Measurements from ENCODE around the gene RNLS.
A peak's percentile ranks its signal among the peaks of the same experiment; 100 is the strongest.
"Not testable (repeated sequence)": the region's sequence is repeated elsewhere in the genome, so short reads cannot be mapped to it uniquely, and the experiment has no call there.

Gene RNLS

DNA sequence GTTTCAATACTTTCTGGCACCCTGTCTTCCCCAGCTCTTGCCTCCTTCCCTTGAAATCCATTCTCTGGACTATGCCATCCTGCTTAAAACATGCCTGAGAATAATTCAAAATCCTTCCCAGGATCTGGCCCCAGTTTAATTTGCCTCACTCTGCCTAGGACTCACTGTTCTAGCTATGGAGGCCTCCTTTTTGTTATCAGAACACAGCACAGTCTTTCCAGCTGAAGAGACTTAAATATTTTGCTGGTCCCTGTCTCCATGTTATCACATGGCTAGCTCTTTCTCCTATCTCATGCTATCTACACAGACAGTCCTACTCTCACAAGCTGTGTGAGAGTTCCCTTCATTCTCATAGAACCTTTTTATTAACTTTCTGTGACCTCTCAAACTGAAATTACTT lies 194.8 kb downstream of the RNLS start:
- DNase-seq (ENCODE audit: low spot score) = no peak

DNA sequence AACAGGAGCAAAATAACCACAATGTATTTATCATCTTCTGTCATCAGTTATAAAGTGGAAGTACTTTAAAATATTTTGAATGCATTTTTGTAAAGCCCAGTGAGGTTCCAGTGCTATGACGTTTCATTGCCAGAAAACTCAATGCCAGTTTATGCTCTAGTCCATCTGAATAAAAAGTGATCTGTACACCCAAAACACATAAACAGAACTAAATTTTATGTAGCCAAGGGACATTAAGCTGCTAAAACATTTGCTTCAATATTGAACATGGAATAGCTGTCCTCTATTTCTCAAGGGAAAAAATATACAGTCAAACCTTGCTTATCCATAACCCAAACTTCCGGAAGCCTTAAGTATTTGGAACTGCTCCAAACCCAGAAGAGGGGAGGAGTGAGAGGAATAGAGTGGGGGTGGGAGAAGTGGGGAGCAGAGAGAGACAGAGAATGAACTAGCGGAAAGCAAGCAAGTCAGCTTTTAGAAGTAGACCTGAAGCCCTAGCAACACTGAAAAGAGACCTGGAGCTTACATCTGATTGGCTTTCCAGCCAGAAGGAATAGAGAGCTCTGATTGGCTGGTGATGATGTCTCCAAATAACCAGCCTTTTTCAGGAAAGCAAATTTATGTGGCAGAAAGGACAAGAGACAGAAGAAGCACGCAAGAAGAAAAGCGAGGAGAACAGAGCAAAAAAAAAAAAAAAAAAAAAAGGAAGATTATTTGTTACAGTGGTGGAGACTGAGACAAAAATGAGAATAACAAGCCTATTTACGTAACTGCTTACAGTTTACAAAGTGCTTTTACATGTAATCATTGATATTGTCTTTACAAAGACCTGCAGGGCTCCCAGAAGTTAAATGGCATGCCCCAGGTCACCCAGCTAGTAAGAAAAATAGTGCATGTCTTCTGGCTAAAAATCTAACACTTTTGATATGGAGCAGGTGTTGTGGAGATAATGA lies 196.0 kb downstream of the RNLS start:
- peak; percentile 13 for DNase-seq (ENCODE audit: low spot score)

DNA sequence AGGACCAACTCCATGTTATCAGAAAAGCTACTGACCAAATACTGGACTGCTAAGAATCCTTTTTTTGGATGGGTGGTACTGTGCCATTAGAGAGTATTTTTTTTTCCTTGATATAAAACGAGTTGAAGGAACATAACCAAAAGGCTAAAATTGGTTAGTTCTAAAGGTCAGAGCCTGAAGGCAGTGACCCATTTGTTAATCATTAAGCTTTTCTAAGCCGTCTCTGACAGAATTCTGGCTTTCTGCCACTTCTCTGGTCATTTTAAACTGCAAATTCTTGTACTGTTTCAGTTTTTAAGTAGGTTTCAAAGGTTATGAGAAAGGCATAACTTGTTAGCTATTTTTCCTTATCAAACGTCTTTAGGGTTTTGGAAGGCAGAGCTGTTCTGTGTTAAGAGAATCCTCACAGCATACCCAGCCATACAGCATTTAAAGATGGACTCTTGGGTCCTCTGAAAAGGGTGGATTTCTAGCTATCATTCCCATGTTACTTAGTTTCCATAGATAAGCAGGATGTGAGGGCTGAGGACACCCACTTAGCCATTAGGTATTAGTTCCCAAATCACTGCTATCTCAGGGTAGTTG lies 196.8 kb downstream of the RNLS start:
- DNase-seq (ENCODE audit: low spot score) = no peak

DNA sequence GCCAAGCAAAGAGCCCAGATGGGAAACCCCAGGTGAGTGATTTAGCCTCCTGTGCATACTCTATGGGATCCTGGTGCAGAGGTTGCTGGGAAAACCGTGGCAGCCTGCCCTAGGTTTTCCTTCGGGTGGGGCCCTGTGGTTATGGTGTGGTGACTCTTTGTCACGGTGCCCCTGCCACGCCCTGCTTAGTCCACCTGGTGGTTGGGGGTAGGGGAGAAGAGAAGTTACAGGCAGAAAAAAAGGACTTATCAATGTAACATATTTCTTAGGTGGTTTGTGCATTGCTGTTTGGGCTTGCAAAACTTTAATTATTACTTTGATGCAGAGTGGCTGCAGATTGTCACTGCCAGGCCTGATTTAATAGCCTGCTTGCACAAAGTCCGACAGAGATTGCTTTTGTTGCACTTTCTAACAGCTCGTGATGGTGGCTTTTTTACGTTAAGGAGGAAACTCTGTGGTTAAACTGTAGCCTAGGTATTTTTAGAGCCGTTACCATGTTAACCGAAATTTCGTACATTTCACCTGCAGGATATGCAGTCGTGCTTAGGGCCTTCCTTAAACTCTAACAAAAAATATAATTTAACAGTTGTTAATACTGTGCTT lies 197.4 kb downstream of the RNLS start:
- peak; percentile 12 for DNase-seq (ENCODE audit: low spot score)

DNA sequence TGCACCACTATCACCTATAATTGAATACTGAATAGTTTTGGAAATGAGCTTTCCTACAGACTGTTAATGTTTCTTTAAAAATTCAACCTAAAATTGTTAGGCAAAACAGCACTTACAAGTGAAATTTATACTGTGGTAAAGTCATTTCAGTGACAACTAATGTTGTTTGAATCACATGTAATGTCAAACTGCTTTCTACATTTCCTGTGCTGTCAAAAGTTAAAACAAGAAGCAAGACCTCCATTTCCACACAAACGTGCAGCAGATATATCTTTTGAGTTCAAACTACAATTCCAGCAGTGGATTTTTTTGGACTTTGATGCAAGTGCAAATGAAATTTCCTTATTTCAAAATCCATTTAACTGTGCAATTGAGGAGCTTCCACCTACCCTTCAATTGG lies 199.8 kb downstream of the RNLS start:
- no peak for DNase-seq (ENCODE audit: low spot score)

DNA sequence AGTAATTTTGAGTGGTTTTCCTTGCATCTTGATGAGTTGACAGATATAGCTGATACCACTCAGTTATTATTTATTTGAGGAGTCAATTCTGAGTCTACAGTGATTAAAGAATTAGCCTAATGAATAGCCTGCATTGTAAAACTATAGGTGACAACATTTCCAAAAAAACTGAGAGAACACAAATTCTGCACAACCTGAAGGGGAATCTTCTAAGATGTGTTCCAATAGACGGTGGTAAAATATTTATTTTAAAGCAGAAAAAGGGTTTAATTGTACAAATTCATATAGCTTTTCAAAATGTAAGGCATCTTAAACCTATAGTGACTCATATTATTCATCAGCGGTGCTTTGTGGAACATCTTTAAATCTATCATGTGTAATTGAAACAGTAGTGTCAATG lies 200.4 kb downstream of the RNLS start:
- no peak for DNase-seq (ENCODE audit: low spot score)

DNA sequence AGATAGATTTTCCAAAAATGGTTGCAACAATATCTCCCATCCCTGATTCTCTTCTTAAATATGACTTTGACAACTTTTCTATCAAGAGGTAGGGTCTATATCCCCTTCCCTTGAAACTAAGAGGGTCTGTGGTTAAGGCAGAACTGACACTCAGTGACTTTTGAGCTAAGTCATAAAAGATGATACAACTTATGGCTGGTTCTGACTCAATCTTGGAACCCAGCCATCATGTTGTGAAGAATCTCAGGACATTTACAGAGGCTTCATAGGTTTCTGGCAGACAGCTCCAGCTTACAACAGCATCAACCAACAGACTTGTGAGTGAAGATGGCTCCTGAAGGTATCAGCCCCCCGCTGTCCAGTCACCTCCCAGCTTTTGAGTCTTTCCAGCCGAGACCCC lies 203.5 kb downstream of the RNLS start:
- DNase-seq (ENCODE audit: low spot score) = no peak

DNA sequence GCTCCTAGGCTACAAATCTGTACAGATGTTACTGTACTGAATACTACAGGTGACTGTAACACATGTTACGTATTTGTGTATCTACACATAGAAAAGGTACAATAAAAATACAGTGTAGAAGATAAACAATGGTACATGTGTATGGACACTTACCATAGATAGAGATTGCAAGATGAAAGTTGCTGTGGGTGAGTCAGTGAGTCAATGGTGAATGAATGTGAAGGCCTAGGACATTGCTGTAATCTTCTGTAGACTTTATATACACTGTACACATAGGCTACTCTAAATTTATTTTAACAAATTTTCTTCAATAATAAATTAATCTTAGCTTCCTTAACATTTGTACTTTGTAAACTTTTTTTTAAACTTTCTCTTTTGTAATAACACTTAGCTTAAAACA lies 205.6 kb downstream of the RNLS start:
- DNase-seq (ENCODE audit: low spot score) = no peak

DNA sequence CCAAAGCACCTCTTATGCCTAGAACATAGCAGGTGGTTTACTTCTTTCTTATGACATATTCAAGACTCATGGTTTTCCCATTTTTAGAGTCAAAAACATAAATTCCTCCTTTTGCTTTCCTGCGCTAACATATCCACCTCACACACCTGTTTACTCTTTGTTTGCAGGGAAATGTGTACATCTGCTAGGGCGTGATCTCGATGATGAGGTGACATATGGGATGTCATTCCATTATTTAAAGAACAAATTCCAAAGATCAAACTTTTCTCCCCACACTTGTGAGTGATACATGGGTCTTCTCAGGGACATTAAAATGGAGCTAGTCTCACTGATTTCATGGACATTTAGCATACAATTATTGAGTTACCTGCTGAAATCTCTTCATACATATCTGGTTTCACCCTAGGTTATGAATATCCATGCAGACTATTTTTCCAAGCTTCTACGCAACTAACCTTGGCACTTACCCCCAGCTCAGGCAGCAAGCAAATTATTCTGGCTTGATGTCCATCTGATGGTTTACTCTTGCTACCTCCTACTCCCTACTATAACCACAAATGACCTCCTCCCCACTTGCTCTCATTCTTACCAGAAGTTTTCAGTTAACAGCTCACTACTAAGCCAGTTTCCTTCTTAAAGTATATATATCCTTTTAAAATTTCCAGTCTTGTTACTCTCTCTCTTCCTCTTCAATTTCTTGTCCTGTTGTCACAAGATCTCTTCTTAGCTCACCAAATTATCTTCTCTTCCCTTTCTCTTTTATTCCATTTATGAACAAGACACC lies 208.5 kb downstream of the RNLS start:
- no peak for DNase-seq (ENCODE audit: low spot score)

DNA sequence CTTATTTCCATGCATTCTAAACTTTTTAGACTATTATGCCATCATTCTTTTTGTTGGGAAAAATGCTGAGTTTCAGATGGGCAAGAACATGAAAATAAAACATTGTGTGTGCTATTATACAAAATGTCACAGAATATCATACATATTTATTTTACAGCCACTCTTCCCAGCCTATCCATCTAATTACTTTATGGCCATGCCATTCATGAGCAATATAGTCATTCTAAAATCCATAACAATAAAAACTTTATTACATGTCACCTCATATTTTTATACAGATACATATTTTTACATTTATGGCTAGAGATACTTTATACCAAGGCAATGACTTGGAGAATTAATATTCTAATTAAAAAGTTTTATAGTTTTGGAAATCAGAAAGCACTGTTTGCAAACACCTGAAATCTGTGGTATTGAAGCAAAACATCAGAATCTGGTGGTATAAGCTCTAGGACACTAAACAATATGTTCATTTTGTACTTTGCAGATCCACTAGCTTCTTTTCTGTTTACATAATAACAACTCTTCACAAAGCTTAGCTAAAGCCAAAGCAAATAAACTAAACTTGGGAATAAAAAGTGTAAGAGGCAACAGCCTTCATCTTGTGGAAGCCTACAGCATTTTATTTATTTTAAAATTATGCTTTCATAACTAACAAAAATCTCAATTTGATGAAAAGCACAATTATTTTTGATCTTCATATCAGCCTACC lies 210.1 kb downstream of the RNLS start:
- no peak for DNase-seq (ENCODE audit: low spot score)

DNA sequence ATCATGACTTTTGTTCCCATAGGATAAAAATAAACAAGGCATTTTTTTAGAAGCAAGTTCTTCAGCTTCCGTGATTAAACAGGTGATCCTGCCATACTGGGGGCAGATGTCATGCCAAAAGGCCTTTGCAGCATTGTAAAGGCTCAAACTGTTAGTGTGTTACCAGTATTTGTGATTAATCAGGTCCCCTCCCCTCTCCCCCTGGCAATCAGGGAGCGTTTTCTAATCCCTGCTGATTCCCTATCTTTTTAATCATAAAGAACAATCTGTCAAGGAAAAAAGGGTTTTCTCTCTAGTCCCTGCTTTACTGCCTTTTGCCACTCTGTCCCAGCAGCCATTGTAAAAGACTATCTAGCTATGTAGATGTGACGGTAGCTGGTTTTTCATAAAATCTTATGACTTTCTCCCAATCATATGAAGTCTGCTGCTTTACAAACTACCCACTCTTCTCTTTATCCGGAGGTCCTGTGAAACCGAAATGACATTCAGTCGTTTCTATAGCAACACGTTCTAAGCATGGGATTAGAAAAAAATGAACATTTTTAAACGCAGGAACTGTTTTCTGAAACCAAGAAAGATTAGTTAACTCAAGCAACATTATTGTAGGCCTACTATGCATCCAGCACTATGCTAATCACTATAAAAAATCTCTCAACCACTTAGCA lies 210.9 kb downstream of the RNLS start:
- no peak for DNase-seq (ENCODE audit: low spot score)

DNA sequence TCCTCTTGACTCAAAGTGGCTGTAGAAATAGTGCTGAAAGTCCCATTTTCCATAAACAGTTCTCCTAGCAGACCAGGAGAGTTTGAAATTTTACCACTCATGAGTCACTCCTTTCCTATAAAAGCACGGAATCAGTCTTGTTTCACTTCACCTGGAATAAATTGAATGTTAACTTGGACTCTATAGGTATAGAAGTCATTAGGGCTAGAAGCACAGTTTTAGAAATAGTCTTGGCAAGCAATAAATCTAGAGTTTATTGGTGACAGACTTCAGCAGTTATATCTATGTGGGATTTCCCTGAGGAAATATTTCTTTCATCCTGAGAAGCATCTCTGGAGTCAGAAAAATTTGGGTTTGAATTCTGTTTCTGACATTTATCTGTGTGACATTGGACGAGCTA lies 212.4 kb downstream of the RNLS start:
- no peak for DNase-seq (ENCODE audit: low spot score)

DNA sequence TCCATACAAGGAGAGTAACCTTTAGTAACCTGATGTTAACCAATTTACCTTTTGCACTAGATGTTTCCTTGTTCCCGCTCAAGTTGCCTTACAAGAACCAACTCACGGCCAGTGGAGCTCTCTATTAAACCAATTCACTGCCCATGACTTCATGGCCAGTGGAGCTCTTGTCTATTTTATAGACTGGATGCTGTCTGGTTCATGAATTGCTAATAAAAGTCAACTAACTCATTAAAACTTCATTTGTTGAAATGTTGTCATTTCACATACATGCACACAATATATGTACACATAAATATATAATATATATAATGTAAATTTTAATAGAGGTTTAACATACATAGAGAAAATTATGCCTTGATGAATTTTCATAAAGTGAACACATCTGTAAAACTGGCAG lies 216.3 kb downstream of the RNLS start:
- DNase-seq (ENCODE audit: low spot score) = no peak

DNA sequence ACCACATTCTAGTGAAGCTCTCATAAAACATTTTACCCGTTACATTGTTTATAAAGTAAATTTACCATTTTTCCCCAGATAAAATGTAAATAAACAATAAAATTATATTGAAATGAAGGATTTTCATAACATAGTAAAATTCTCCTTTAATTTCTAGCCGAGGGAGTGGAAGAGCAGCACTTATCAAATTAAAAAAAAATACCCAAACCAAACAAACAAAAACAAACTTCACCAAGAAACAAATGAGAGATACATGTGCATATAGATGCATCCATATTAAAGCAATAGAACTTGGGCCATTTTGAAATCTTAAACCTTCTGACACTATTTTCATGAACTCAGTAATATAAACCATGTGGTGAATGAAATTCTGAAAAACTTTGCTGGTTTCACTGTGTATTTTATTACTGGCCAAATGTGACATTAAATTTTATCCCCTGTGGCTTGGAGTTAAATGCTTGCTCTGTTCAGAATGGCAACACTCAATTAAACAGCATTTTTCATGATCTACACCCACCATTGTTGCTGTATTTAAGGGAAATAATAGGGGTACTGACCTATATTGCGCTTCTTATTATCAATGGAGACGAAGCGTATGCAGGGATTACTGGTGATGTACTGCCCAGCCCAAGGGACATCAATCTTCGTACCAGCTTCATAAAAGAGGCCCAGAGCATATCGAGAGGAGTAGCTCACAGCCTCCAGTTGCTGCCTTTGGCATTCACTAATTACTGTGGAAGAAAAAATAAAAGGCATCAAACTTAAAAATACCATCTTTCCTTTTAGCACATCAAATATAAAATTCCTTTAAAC lies 220.9 kb downstream of the RNLS start:
- no peak for DNase-seq (ENCODE audit: low spot score)

DNA sequence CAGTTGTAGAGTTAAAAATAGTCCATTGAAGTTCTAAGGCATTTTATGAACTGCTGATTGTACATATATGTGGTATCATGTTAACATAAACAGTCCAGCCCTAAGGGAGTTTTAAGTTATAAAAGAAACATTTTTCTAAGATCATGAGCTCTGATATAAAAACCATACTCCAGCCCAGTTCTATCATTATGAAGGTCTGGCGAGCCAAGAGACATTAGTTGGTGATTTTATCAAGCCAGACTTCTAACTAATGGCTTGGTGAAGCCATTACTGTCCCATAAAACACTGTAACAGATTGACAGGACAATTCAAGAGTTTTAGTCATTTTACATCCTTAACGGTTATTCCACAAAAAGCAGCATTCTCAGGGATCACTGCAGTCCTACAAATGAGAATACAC lies 221.6 kb downstream of the RNLS start:
- DNase-seq (ENCODE audit: low spot score) = no peak

DNA sequence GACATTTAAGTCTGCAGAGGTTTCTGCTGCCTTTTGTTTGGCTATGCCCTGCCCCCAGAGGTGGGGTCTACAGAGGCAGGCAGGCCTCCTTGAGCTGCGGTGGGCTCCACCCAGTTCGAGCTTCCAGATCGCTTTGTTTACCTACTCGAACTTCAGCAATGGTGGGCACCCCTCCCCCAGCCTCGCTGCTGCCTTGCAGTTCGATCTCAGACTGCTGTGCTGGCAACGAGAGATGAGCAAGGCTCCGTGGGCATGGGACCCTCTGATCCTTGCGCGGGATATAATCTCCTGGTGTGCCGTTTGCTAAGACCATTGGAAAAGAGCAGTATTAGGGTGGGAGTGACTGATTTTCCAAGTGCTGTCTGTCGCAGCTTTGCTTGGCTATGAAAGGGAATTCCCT lies 227.4 kb downstream of the RNLS start:
- DNase-seq (ENCODE audit: low spot score) = not testable (repeated sequence)

DNA sequence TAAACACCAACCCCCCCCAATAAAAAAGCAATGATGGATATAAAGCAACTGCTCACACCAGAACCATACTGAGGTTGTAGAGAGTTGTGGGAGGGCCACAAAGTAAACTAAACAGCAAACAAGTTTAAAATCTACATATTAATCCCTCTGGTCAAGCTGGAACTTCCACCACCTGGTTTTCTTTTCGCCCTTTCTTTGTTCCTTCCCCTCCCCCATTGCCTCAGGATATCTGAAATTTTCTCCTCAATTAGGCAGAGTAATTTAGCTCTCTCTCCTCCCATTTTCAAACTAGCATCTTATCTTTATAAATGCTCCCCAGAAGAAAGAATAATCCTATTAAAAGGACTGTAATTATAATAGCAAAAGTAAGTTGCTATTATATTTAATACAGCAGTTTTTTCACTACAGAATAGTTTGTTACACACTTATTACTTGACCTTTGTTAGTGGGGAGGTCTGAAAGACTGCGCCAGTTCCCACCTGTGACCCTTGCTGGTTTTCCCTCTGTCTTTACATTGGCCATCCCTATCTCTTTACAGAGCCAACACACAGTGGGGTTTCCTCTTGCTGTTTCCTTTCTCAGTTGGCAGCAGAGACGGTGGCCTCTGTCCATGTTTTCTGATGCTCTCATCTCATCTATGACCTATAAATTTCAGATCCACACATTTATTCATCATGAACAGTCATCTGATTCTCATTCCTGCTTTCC lies 235.4 kb downstream of the RNLS start:
- no peak for DNase-seq (ENCODE audit: low spot score)

DNA sequence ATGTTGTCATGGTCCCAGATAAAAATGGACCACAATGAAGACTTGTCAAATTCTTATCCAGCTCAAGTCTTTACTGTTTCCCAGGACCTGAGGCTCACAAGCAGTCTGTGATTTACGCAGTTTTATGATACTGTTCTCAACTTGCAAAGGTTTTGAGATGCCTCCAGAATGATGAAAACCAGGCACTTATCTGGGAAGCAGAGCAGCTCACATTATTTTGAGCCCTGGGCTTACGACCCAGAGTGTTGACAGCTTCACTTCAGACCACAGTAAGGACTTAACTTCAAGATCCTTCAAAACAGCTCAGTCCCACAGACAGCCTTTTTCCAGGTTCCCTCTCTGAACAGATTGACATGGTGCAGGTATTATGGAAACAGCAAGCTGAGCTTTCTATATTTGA lies 236.1 kb downstream of the RNLS start:
- DNase-seq (ENCODE audit: low spot score) = no peak

DNA sequence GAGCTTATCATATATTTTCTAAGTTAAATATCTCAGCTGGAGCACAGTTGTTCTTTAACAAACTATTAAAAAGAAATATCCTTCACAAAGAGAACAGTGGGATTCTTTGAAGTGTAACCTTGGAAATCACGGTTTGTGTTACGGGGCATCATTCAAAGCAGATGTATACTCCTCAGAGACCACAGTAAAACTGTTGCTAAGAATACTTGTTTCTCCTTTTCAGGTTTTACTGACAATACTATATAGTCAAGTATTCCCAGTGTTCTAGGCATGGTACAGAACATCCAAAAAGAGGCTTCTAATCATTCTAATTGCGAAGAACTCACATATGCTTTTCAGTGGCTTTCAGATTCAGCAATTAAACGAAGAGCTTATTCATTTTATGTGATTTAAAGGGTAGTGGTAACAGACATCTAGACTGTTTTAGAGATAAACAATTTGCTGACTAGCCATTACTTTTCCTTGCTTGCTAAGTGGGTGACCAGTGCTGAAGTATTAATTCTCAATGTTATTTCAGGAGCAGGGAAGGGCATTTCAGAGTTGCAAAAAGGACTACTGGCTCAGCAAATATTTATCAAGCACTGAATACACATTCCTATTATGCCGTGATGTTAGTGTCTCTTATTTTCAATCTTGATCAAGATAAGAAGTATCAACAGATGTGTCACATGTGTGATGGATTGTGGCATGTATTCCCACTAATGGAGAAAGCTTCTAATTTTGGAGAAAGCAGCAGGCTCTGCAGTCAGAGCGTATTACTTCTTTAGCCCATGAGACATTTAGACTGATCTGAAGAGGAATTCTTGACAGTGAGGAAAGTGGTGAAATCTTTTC lies 236.8 kb downstream of the RNLS start:
- DNase-seq (ENCODE audit: low spot score) = no peak

Measured in HuH-7.5 (cell line).